ENCODE measurements around the gene SMIM33. TPM values are rescaled to one million over a fixed set of nuclear protein-coding genes. Genes with fewer than 3 reads are reported as not detected.
A peak's percentile ranks its signal among the peaks of the same experiment; 100 is the strongest.
"Not testable (repeated sequence)": the region's sequence is repeated elsewhere in the genome, so short reads cannot be mapped to it uniquely, and the experiment has no call there.

Gene SMIM33
- total and polyA plus RNA-seq, 2 donors (not counting 1 experiment from before 2014, with no cell fraction given) = not detected

DNA sequence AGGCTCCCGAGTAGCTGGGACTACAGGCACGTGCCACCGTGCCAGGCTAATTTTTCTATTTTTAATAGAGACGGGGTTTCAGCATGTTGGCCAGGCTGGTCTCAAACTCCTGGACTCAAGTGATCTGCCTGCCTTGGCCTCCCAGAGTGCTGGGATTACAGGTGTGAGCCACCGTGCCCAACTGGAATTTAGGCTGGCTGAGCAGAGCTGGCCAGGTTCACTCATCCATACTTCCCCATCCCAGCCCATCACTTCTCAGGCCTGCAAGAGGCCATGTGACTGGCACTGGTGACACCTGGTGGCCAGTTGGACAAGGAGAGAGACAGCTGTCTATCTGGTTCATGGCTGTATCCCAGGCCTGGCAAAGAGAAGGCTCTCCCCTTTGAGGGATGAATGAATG is 42.6 kb downstream of the SMIM33 start:
- H3K4me3 ChIP-seq (ENCODE audit: control extremely low read depth in 1 of 5, extremely low read depth in 1 of 5, insufficient read depth in 1 of 5, low read depth in 2 of 5, low read length in 4 of 5); H3K27me3 ChIP-seq (replicated peaks in 1 of 4; ENCODE audit: control extremely low read depth in 1 of 4, control insufficient read depth in 3 of 4, insufficient read depth in 4 of 4, low read length in 3 of 4); H3K79me2 ChIP-seq (ENCODE audit: control insufficient read depth, insufficient read depth, low read length); H3K27me3 Mint-ChIP-seq; H3K9me3 Mint-ChIP-seq (ENCODE audit: insufficient read depth); H3K27ac ChIP-seq (ENCODE audit: low read length in 2 of 2); H3K9me3 ChIP-seq (ENCODE audit: control extremely low read depth in 1 of 3, control insufficient read depth in 2 of 3, insufficient read depth in 1 of 3, low read length in 2 of 3); H3K4me3 Mint-ChIP-seq; H3K4me2 ChIP-seq (replicated peaks; ENCODE audit: low read depth, low read length, poor library complexity, severe bottlenecking); H4K20me1 ChIP-seq (ENCODE audit: control insufficient read depth, insufficient read depth, low read length, poor library complexity, severe bottlenecking); H3K36me3 ChIP-seq (replicated peaks in 1 of 2; ENCODE audit: control extremely low read depth in 1 of 2, control insufficient read depth in 1 of 2, extremely low read depth in 1 of 2, insufficient read depth in 2 of 2, low read length in 1 of 2); H3K9ac ChIP-seq (ENCODE audit: low read length); H2AFZ ChIP-seq (ENCODE audit: insufficient read depth, low read depth, low read length, poor library complexity, severe bottlenecking): not testable (repeated sequence)
- 55% methylated on average over 5 of the region's 5 CpGs for WGBS (ENCODE audit: insufficient coverage)
- H3K27ac Mint-ChIP-seq = peak overlapping the region; percentile 7
- peak; percentile 68 for DNase-seq
- ATAC-seq (ENCODE audit: low read depth) = peak; percentile 31
- peaks cover 30% of the 10 kb centered on the region for H3K4me1 Mint-ChIP-seq
- H3K4me1 ChIP-seq (ENCODE audit: control insufficient read depth in 2 of 2, insufficient read depth in 2 of 2, low read length in 2 of 2) = peaks cover 6 to 21% of the 10 kb centered on the region in 2 donors
- ChIA-PET POLR2A (interaction anchor here (0.6 kb wide), 1 partner anchor 281 kb away, joined by 6 read pairs; no protein-coding TSS in a partner anchor), CTCF (interaction anchor here (0.7 to 11.0 kb wide), 20 partner anchors 8 to 262 kb away, joined by 3 to 168 read pairs (median 4); partner anchors contain the start of genes PROB1 and UBE2D2)
- intact Hi-C loops (cut with micrococcal nuclease) = loop anchor here (1.0 to 10.0 kb wide), 3 partner anchors 169 to 262 kb away; partner anchors contain the start of gene PAIP2
- TF ChIP-seq, protein P1, sequence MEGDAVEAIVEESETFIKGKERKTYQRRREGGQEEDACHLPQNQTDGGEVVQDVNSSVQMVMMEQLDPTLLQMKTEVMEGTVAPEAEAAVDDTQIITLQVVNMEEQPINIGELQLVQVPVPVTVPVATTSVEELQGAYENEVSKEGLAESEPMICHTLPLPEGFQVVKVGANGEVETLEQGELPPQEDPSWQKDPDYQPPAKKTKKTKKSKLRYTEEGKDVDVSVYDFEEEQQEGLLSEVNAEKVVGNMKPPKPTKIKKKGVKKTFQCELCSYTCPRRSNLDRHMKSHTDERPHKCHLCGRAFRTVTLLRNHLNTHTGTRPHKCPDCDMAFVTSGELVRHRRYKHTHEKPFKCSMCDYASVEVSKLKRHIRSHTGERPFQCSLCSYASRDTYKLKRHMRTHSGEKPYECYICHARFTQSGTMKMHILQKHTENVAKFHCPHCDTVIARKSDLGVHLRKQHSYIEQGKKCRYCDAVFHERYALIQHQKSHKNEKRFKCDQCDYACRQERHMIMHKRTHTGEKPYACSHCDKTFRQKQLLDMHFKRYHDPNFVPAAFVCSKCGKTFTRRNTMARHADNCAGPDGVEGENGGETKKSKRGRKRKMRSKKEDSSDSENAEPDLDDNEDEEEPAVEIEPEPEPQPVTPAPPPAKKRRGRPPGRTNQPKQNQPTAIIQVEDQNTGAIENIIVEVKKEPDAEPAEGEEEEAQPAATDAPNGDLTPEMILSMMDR (IDR thresholded peaks at IDR 0.05) = peak; percentile 43

DNA sequence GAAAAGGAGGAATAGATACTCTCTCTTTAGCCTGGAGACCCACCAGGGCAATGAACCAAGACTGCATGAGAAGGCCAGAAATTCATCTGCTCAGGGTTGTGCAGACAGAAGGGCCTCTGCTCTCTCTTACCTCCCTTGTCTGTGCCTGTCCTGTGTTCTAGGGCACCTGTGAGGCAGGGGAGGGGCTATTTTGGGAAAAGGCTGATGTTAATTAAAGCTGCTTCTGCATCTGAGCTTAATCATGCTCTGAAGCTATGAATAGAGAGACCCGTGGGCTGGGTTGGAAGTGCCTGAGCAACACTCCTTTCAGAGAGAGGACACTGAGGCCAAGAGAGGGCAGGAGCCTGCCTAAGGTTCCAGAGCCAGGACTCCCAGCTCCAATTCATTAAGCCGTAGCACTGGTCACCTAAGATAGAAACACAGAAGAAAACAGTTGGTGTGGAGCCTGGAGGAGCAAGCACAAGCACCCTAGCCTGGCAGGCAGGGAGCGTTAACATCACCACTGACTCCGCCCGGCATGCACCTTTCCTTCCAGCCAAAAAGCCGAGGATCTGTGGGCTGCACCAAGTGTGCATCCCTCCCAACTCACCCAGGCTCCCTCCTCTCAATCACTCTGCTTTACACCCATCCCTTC is 43.2 kb downstream of the SMIM33 start:
- H3K27me3 ChIP-seq (replicated peaks in 1 of 4; ENCODE audit: control extremely low read depth in 1 of 4, control insufficient read depth in 3 of 4, insufficient read depth in 4 of 4, low read length in 3 of 4) = no peaks in the 10 kb centered on the region
- Mint-ChIP-seq H3K27ac (peak overlapping the region; percentile 7), H3K27me3 (no peaks in the 10 kb centered on the region), H3K4me3 (no peak overlapping the region), H3K4me1 (peaks cover 35% of the 10 kb centered on the region), H3K9me3 (ENCODE audit: insufficient read depth) (peaks cover 2% of the 10 kb centered on the region)
- no peak overlapping the region for H2AFZ ChIP-seq (ENCODE audit: insufficient read depth, low read depth, low read length, poor library complexity, severe bottlenecking)
- ChIA-PET CTCF (interaction anchor here (0.7 to 11.0 kb wide), 22 partner anchors 8 to 263 kb away, joined by 3 to 168 read pairs (median 4); partner anchors contain the start of genes PROB1 and UBE2D2), POLR2A (interaction anchor here (0.7 kb wide), 1 partner anchor 93 kb away, joined by 7 read pairs; no protein-coding TSS in a partner anchor)
- H3K79me2 ChIP-seq (ENCODE audit: control insufficient read depth, insufficient read depth, low read length) = no peaks in the 10 kb centered on the region
- intact Hi-C loops (cut with micrococcal nuclease) = loop anchor here (1.0 to 10.0 kb wide), 3 partner anchors 169 to 263 kb away; partner anchors contain the start of gene PAIP2
- H3K4me1 ChIP-seq (ENCODE audit: control insufficient read depth in 2 of 2, insufficient read depth in 2 of 2, low read length in 2 of 2) = peaks cover 6 to 25% of the 10 kb centered on the region in 2 donors
- H3K4me2 ChIP-seq (replicated peaks; ENCODE audit: low read depth, low read length, poor library complexity, severe bottlenecking) = no peak overlapping the region
- ATAC-seq (ENCODE audit: low read depth) = no peak
- H3K36me3 ChIP-seq (replicated peaks in 1 of 2; ENCODE audit: control extremely low read depth in 1 of 2, control insufficient read depth in 1 of 2, extremely low read depth in 1 of 2, insufficient read depth in 2 of 2, low read length in 1 of 2) = no peaks in the 10 kb centered on the region
- H3K9me3 ChIP-seq (ENCODE audit: control extremely low read depth in 1 of 3, control insufficient read depth in 2 of 3, insufficient read depth in 1 of 3, low read length in 2 of 3) = peaks cover 0 to 3% (median 0%) of the 10 kb centered on the region in 3 donors
- no peak overlapping the region for H3K4me3 ChIP-seq (ENCODE audit: control extremely low read depth in 1 of 5, extremely low read depth in 1 of 5, insufficient read depth in 1 of 5, low read depth in 2 of 5, low read length in 4 of 5)
- no peaks in the 10 kb centered on the region for H4K20me1 ChIP-seq (ENCODE audit: control insufficient read depth, insufficient read depth, low read length, poor library complexity, severe bottlenecking)
- H3K9ac ChIP-seq (ENCODE audit: low read length) = no peak overlapping the region
- 92% methylated on average over 5 of the region's 6 CpGs for WGBS (ENCODE audit: insufficient coverage)
- TF ChIP-seq EZH2 (IDR thresholded peaks at IDR 0.05; ENCODE audit: borderline replicate concordance, insufficient read depth, low read depth, low read length, poor library complexity, severe bottlenecking) = no peak
- TF ChIP-seq, protein P1 (IDR thresholded peaks at IDR 0.05) = no peak
- no peak for DNase-seq
- no peak overlapping the region for H3K27ac ChIP-seq (ENCODE audit: low read length in 2 of 2)

Measured in B cell (primary cell).